Thyroid gland (tissue), 4 donors: ENCODE measurements around the gene A4GALT. TPM values are rescaled to one million over a fixed set of nuclear protein-coding genes. Genes with fewer than 3 reads are reported as not detected.
"Not testable (repeated sequence)": the region's sequence is repeated elsewhere in the genome, so short reads cannot be mapped to it uniquely, and the experiment has no call there.

Source experiments
- DNase-seq, 2 donors: peaks; one replicate each; pipeline ENCODE4 v3.0.0-alpha.2; 2019
- H3K27ac ChIP-seq, 3 donors: fragments of 200-600 bp; sonication (generic); 1 replicate in 2 of 3; 2 replicates in 1 of 3; pipeline ENCODE4 v1.5.1; 2016 to 2019; ENCODE audit warnings: mild to moderate bottlenecking in 1 of 3, moderate library complexity in 1 of 3
- H3K27me3 ChIP-seq: fragments of 200-600 bp; sonication (generic); one replicate; pipeline ENCODE4 v1.5.1; 2019
- H3K36me3 ChIP-seq, 2 donors: fragments of 200-600 bp; sonication (generic); one replicate each; pipeline ENCODE4 v1.5.1; 2016 to 2019
- H3K4me1 ChIP-seq, 2 donors: fragments of 200-600 bp; sonication (generic); one replicate each; pipeline ENCODE4 v1.5.1; 2017 to 2019
- H3K4me3 ChIP-seq, 3 donors: fragments of 200-600 bp; sonication (generic); replicated peaks in 1 of 3; 1 replicate in 2 of 3; 2 replicates in 1 of 3; pipeline ENCODE4 v1.5.1; 2016; ENCODE audit warnings: mild to moderate bottlenecking in 1 of 3
- H3K9me3 ChIP-seq: fragments of 200-600 bp; sonication (generic); one replicate; pipeline ENCODE4 v1.5.1; 2017
- POLR2A ChIP-seq, 2 donors: fragments of 450-650 bp; IDR thresholded peaks; one replicate each; pipeline ENCODE4 v1.6.1; 2017; ENCODE audit warnings: antibody characterized with exemption in 2 of 2, mild to moderate bottlenecking in 2 of 2, moderate library complexity in 1 of 2
- WGBS, 2 donors: methylation state at CpG; one replicate each; pipeline ENCODE4 v1.1.5; 2017; 5-methylcytosine and 5-hydroxymethylcytosine counted together
- intact Hi-C: fragments of 100-400 bp; cut with DNase I; formaldehyde crosslinking; loops from one replicate; pipeline ENCODE4 v1.15.1; 2023
- total RNA-seq, 4 donors: library from RNA; depleted of rRNA; stranded (reverse); fragments of >200 nt; gene quantifications; one replicate each; pipeline ENCODE4 v1.2.3, GENCODE V29; 2016
- TF ChIP-seq, protein P1 (sequence below), 6 experiments: fragments of 200-600 bp in 3 of 6; fragments of 450-650 bp in 3 of 6; sonication (generic) in 3 of 6; IDR thresholded peaks; one replicate each; pipeline ENCODE4 v1.5.1; 2016 to 2019; ENCODE audit warnings: antibody characterized with exemption in 6 of 6, mild to moderate bottlenecking in 2 of 6, inconsistent platforms in 1 of 6, moderate library complexity in 1 of 6

The A4GALT gene
- total RNA-seq, 4 donors from 2014 or later, result 12.6 to 23.9 (median 18.0) TPM

GRCh38 chr22:42676059-42676607 lies 44.5 kb downstream of the A4GALT start:
- 54 to 55% methylated on average over 7 of the region's 7 CpGs for WGBS, 2 donors
- no peaks in the 10 kb centered on the region for H3K27me3 ChIP-seq
- H3K9me3 ChIP-seq, result no peaks in the 10 kb centered on the region
- intact Hi-C loops, result no loop called here
- TF ChIP-seq POLR2A (IDR thresholded peaks at IDR 0.05), result no peak
- TF ChIP-seq, protein P1, sequence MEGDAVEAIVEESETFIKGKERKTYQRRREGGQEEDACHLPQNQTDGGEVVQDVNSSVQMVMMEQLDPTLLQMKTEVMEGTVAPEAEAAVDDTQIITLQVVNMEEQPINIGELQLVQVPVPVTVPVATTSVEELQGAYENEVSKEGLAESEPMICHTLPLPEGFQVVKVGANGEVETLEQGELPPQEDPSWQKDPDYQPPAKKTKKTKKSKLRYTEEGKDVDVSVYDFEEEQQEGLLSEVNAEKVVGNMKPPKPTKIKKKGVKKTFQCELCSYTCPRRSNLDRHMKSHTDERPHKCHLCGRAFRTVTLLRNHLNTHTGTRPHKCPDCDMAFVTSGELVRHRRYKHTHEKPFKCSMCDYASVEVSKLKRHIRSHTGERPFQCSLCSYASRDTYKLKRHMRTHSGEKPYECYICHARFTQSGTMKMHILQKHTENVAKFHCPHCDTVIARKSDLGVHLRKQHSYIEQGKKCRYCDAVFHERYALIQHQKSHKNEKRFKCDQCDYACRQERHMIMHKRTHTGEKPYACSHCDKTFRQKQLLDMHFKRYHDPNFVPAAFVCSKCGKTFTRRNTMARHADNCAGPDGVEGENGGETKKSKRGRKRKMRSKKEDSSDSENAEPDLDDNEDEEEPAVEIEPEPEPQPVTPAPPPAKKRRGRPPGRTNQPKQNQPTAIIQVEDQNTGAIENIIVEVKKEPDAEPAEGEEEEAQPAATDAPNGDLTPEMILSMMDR (IDR thresholded peaks at IDR 0.05), result no peak
- H3K4me1 ChIP-seq, result peaks cover 11 to 52% of the 10 kb centered on the region in 2 donors
- H3K36me3 ChIP-seq, result no peaks in the 10 kb centered on the region
- H3K27ac ChIP-seq, result peak overlapping the region; percentile 55 to 89 (median 73)
- H3K4me3 ChIP-seq, result no peak overlapping the region
- no peak for DNase-seq

GRCh38 chr22:42673898-42674401 lies 46.7 kb downstream of the A4GALT start:
- Histone ChIP-seq H3K4me1 (peaks cover 11 to 44% of the 10 kb centered on the region in 2 donors), H3K27ac (peak overlapping the region in 1 of 3 donors; percentile 45), H3K4me3 (no peak overlapping the region), H3K27me3 (no peaks in the 10 kb centered on the region), H3K9me3 (no peaks in the 10 kb centered on the region), H3K36me3 (no peaks in the 10 kb centered on the region)
- intact Hi-C loops, result no loop called here
- peak in 1 of 2 donors; percentile 18 for DNase-seq
- TF ChIP-seq POLR2A (IDR thresholded peaks at IDR 0.05), result no peak
- TF ChIP-seq, protein P1 (IDR thresholded peaks at IDR 0.05), result no peak
- 18 to 24% methylated on average over 2 of the region's 2 CpGs for WGBS, 2 donors

- DNase-seq, intact Hi-C loops, H3K9me3 ChIP-seq, H3K27ac ChIP-seq, H3K36me3 ChIP-seq, H3K27me3 ChIP-seq, H3K4me3 ChIP-seq: not testable (repeated sequence)
- H3K4me1 ChIP-seq, result peaks cover 11 to 39% of the 10 kb centered on the region in 2 donors
- 98% methylated on average over 13 of the region's 13 CpGs for WGBS, 2 donors
Observed at GRCh38 chr22:42673071-42673470, 47.6 kb downstream of the A4GALT start.

DNA sequence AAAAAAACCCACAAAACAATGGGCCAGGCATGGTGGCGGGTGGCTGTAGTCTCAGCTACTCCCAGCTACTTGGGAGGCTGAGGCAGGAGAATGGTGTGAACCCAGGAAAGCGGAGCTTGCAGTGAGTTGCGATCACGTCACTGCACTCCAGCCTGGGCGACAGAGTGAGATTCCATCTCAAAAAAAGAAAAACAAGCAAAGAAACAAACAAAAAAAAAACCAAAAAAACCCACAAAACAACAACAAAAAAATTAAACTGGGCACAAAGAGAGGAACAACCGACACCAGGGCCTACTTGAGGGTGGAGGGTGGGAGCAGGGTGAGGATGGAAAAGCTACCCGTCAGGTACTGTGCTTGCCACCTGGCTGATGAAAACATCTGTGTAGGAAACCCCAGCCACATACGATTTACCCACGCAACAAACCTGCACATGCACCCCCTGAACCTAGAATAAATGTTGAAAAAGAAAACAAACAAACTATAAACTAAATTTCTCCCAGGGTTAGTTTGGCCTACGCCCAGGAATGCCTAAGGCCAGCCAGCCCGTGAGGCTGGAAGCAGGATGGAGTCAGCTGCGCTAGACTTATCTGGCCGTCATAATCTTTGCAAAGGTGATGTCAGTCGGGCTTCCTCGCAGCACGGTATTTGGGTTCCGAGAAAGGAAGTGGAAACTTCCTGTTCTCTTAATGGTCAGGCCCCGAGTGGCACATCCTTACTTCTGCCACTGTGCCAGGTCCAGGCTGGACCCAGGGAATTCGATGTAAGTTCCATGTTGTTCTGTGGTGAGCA lies 49.6 kb downstream of the A4GALT start:
- Histone ChIP-seq H3K4me3 (no peak overlapping the region), H3K27me3 (no peaks in the 10 kb centered on the region), H3K27ac (peak overlapping the region in 1 of 3 donors; percentile 22), H3K9me3 (no peaks in the 10 kb centered on the region), H3K4me1 (peaks cover 6 to 21% of the 10 kb centered on the region in 2 donors), H3K36me3 (no peaks in the 10 kb centered on the region)
- 80 to 86% methylated on average over 18 to 19 of the region's 19 CpGs for whole genome bisulfite sequencing, 2 donors
- TF ChIP-seq POLR2A (IDR thresholded peaks at IDR 0.05), result no peak
- TF ChIP-seq, protein P1 (IDR thresholded peaks at IDR 0.05), result no peak
- intact Hi-C loops, result no loop called here
- DNase-seq, result no peak

GRCh38 chr22:42670046-42670445 lies 50.6 kb downstream of the A4GALT start:
- intact Hi-C loops, result no loop called here
- no peaks in the 10 kb centered on the region for H3K27me3 ChIP-seq
- WGBS, 2 donors, result 81 to 86% methylated on average over 4 of the region's 4 CpGs
- DNase-seq, result no peak
- H3K27ac ChIP-seq, result peak overlapping the region in 1 of 3 donors; percentile 22
- H3K4me1 ChIP-seq, result peaks cover 6 to 14% of the 10 kb centered on the region in 2 donors
- H3K4me3 ChIP-seq, result no peak overlapping the region
- no peak for TF ChIP-seq POLR2A (IDR thresholded peaks at IDR 0.05)
- TF ChIP-seq, protein P1 (IDR thresholded peaks at IDR 0.05), result no peak
- H3K9me3 ChIP-seq, result no peaks in the 10 kb centered on the region
- no peaks in the 10 kb centered on the region for H3K36me3 ChIP-seq

GRCh38 chr22:42666393-42666792 lies 54.3 kb downstream of the A4GALT start:
- 92 to 93% methylated on average over 3 of the region's 3 CpGs for WGBS, 2 donors
- not testable (repeated sequence) for H3K9me3 ChIP-seq
- intact Hi-C loops, result loop anchor here (10.0 kb wide), 3 partner anchors 108 to 378 kb away; no protein-coding TSS in a partner anchor

More at GRCh38 chr22:42666393-42666792, 54.3 kb downstream of the A4GALT start:
- not testable (repeated sequence) for H3K36me3 ChIP-seq, H3K27me3 ChIP-seq, DNase-seq, H3K4me3 ChIP-seq, H3K4me1 ChIP-seq, H3K27ac ChIP-seq
